ENCODE data around the gene IL17RA.

GRCh38 chr22:17043521-17043920, 41.3 kb upstream of the IL17RA start:
- TF ChIP-seq CTCF (IDR thresholded peaks at IDR 0.05; ENCODE audit: extremely low read depth in 1 of 2, insufficient read depth in 1 of 2, low read depth in 1 of 2, low read length in 2 of 2), result no peak
- no peak for TF ChIP-seq POLR2A (IDR thresholded peaks at IDR 0.05; ENCODE audit: low read depth, low read length)
- TF ChIP-seq EZH2 (IDR thresholded peaks at IDR 0.05; ENCODE audit: borderline replicate concordance, low read depth, low read length, severe bottlenecking), result no peak
